NCI-H345 treated with DMSO at 0.1 percent for 48 hours (cell line): ENCODE data around the gene PCDHB1.
"Not testable (repeated sequence)": the region's sequence is repeated elsewhere in the genome, so short reads cannot be mapped to it uniquely, and the experiment has no call there.

ENCODE experiments used
- DNase-seq: peaks from one replicate; lab custom pipeline; 2025; ENCODE audit not compliant: unreplicated experiment; lab: John Stamatoyannopoulos, UW

Gene PCDHB1

DNA sequence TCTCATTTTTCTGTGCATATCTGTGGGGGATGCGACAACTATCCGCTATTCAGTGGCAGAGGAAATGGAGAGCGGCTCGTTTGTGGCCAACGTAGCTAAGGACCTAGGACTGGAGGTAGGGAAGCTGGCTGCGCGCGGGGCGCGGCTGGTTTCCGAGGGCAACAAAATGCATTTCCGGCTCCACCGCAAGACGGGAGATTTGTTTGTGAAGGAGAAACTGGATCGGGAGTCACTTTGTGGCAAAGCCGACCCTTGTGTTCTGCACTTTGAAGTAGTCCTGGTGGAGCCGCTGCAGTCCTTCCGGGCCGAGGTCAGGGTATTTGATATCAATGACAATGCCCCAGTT, 320 bp downstream of the PCDHB1 start:
- DNase-seq = no peak

DNA sequence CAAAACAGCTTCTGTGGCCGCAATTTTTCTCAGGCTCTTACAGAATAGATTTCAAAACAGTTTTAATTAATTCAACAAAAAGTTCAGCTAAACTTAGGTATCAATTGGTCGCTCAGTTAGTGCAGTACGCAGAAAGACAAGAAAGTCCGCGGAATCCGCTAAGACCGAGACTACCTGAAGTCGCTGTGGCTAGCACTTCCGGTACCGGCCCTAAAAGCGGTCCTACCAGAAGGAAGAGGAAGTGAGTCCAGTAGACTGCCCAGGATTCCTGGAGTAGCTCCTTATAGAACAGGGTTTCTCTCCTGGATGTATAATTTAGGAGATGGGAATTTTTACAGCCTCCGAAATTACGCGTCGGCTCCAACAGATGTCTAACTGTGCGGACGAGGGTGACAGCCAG, 26.7 kb downstream of the PCDHB1 start:
- DNase-seq = no peak

DNA sequence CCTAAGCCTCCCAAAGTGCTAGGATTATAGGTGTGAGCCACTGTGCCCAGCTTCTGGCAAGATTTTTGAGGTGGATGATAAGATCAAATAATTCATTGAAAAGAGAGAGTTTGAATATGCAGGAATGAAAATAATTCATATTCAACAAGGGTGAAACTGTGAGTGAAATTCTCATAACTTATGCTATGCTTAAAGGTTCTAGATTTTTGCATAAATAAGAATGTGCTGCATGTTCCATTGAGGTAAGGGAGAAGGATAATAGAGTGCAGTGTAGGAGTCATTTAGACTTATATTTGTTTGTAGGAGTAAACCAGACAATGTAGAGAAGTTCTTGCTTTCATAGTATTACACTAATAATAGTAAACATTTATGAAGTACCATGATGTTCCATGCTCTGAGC, 31.1 kb downstream of the PCDHB1 start:
- no peak for DNase-seq

DNA sequence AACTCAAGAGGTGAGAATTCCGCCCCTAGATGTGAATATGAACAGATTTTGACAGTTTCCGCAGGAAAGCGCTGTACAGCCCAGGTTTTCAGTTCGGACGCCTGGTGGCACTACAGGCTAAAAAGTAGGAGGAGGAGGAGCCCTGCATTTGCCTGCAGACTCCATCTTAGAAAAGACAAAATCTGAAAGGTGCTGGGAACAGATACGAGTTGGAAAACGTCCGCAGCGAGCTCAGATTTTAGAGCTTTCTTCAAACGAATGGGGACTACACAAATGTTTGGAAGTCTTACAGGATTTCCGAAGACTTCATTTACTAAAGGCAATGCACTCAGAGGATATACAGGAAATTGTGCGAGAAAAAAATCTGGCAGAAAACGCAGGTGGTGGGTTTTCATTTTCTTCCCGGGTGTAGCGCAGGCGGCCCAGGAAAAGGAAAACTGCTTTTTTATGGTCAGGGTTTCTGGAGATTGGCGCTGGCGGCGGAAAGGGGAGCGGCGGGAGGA, 33.4 kb downstream of the PCDHB1 start:
- peak; percentile 82 for DNase-seq

DNA sequence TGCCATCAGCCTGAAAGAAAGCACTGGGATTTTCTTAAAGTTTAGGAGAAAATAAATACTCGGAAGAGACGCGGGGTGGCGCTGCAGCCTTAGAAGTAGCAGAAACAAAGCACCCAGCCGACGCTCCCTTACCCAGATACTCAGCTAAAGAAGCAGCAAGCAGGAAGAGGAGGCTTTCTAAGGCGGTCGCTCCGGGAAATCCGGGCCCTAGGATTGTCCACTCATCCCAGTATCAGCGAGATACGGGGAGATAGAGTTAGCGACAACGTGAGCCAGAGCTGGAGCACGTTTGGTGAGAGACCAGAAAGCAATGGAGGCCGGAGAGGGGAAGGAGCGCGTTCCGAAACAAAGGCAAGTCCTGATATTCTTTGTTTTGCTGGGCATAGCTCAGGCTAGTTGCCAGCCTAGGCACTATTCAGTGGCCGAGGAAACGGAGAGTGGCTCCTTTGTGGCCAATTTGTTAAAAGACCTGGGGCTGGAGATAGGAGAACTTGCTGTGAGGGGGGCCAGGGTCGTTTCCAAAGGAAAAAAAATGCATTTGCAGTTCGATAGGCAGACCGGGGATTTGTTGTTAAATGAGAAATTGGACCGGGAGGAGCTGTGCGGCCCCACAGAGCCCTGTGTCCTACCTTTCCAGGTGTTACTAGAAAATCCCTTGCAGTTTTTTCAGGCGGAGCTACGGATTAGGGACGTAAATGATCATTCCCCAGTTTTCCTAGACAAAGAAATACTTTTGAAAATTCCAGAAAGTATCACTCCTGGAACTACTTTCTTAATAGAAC, 43.5 kb downstream of the PCDHB1 start, which contains the start of gene PCDHB2:
Gene PCDHB2 (plus strand): TSS at position 135 of the 782 bp plus-strand sequence. CDS start 176 bp downstream, at position 311.
- no peak for DNase-seq

DNA sequence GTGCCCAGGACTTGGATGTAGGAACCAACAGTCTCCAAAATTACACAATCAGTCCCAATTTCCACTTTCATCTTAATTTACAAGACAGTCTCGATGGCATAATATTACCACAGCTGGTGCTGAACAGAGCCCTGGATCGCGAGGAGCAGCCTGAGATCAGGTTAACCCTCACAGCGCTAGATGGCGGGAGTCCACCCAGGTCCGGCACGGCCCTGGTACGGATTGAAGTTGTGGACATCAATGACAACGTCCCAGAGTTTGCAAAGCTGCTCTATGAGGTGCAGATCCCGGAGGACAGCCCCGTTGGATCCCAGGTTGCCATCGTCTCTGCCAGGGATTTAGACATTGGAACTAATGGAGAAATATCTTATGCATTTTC, 44.1 kb downstream of the PCDHB1 start:
- no peak for DNase-seq

DNA sequence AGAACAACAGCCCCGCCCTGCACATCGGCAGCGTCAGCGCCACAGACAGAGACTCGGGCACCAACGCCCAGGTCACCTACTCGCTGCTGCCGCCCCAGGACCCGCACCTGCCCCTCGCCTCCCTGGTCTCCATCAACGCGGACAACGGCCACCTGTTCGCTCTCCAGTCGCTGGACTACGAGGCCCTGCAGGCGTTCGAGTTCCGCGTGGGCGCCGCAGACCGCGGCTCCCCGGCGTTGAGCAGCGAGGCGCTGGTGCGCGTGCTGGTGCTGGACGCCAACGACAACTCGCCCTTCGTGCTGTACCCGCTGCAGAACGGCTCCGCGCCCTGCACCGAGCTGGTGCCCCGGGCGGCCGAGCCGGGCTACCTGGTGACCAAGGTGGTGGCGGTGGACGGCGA, 45.0 kb downstream of the PCDHB1 start:
- not testable (repeated sequence) for DNase-seq

DNA sequence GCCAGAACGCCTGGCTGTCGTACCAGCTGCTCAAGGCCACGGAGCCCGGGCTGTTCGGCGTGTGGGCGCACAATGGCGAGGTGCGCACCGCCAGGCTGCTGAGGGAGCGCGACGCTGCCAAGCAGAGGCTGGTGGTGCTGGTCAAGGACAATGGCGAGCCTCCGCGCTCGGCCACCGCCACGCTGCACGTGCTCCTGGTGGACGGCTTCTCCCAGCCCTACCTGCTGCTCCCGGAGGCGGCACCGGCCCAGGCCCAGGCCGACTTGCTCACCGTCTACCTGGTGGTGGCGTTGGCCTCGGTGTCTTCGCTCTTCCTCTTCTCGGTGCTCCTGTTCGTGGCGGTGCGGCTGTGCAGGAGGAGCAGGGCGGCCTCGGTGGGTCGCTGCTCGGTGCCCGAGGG, 45.4 kb downstream of the PCDHB1 start:
- DNase-seq = not testable (repeated sequence)

DNA sequence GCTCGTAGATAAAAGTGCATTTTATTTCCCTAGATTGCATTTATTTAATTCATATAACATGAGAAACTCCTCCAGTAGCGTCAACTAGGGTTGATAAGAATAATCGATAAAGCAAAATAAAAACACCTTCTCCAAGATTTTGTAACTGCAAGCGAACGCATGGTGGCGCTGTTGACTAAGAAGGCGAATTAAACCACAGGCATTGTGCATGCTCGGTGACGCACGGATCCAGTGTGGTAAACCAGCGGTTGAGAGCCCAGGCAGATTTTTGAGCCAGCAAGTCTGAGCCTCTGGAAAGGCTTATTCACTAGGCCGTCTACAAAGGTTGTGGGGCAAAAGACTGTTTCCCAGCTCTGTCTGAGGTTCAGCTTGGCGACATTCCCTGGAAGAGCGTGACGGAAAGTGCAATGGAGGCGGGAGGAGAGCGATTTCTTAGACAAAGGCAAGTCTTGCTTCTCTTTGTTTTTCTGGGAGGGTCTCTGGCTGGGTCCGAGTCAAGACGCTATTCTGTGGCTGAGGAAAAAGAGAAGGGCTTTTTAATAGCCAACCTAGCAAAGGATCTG, 49.1 kb downstream of the PCDHB1 start, which contains the start of gene PCDHB3:
Gene PCDHB3 (plus strand): TSS at position 231 of the 563 bp plus-strand sequence. CDS start 177 bp downstream, at position 408.
- DNase-seq = peak; percentile 42

DNA sequence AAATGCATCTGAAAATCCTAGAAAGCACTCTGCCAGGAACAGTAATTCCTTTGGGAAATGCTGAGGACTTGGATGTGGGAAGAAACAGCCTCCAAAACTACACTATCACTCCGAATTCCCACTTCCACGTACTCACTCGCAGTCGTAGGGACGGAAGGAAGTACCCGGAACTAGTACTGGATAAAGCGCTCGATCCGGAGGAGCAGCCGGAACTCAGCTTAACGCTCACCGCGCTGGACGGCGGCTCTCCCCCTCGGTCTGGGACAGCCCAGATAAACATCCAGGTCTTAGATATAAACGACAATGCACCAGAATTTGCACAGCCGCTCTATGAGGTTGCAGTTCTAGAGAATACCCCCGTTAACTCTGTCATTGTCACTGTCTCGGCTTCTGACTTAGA, 49.9 kb downstream of the PCDHB1 start:
- no peak for DNase-seq

DNA sequence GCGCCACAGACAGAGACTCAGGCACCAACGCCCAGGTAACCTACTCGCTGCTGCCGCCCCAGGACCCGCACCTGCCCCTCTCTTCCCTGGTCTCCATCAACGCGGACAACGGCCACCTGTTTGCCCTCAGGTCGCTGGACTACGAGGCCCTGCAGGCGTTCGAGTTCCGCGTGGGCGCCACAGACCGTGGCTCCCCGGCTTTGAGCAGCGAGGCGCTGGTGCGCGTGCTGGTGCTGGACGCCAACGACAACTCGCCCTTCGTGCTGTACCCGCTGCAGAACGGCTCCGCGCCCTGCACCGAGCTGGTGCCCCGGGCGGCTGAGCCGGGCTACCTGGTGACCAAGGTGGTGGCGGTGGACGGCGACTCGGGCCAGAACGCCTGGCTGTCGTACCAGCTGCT, 50.9 kb downstream of the PCDHB1 start:
- not testable (repeated sequence) for DNase-seq

DNA sequence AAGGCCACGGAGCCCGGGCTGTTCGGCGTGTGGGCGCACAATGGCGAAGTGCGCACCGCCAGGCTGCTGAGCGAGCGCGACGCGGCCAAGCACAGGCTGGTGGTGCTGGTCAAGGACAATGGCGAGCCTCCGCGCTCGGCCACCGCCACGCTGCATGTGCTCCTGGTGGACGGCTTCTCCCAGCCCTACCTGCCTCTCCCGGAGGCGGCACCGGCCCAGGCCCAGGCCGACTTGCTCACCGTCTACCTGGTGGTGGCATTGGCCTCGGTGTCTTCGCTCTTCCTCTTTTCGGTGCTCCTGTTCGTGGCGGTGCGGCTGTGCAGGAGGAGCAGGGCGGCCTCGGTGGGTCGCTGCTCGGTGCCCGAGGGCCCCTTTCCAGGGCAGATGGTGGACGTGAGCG, 51.3 kb downstream of the PCDHB1 start:
- DNase-seq = not testable (repeated sequence)

DNA sequence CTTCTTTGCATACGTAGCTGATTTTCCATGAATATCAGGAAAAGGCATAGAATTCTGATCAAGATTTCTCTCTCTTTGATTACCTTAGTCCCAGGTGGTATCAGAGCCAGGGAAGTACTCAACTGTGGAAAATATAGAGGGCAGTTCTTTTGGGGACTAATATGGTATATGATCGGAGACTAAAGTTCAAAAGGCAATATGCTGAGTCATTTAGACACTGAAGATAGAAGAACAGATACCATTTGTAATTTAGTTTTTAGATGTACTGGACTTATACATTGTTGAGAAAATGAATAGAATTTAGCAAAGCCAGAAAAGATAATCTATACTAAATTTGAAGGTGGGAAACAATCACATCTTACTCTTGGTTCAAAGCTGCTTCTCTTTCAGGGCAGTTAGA, 54.2 kb downstream of the PCDHB1 start:
- DNase-seq = no peak
